Panc1 (cell line): Measurements from ENCODE around the gene CGNL1.

Source experiments
- CTCF ChIP-seq: fragments of 450-650 bp; IDR thresholded peaks from 2 replicates; pipeline ENCODE4 v1.5.1; 2017; ENCODE audit warnings: mild to moderate bottlenecking
- POLR2AphosphoS5 ChIP-seq: IDR thresholded peaks from 2 replicates; pipeline ENCODE4 v1.6.1; 2012; ENCODE audit warnings: mild to moderate bottlenecking, low read depth, low read length, moderate library complexity
- REST ChIP-seq, 2 experiments: IDR thresholded peaks; 2 replicates each; pipeline ENCODE4 v1.6.1; 2011 to 2012; ENCODE audit warnings: low read depth in 2 of 2, control low read depth in 1 of 2, low read length in 1 of 2, mild to moderate bottlenecking in 1 of 2, moderate library complexity in 1 of 2; ENCODE audit not compliant: insufficient read depth in 1 of 2
- SIN3A ChIP-seq: IDR thresholded peaks from 2 replicates; pipeline ENCODE4 v1.6.1; 2012; ENCODE audit warnings: low read depth, mild to moderate bottlenecking, low read length, moderate library complexity, borderline replicate concordance; ENCODE audit not compliant: insufficient read depth
- TCF7L2 ChIP-seq: IDR thresholded peaks from 2 replicates; pipeline ENCODE4 v1.6.1; 2011; ENCODE audit warnings: mild to moderate bottlenecking, low read depth, low read length, inconsistent platforms

DNA sequence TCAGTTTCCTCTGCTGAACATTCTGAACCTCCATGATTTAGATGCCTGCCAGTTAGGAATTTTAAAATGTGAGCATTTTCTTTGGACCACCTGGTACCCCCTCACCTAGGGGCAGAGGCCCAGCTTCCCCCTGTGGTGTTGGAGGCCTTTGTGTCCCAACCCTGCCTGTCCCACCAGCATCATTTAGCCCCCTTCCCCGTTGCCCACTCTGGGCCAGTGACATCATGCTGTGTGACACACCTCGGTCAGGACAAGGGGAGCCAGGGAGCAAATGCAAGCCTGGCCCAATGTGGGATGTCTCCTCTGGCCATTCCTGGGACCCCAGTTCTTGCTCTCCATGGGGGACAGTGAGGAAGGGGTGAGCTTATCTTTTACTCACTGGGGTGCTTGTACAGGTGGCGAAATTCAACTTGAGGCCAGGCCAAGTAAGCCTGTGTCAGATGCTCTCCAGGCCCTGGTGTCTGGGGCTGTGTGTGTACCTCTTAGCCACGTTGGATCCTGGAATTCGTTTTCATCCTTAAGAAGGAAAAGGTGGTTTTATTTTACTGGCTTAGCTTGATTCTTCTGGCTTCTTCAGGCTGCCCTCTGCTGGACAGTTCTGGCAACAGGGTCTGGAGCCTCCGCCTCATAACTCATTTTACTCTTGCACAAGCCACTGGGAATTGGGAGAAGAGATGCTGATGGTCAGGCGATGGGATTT lies 165.7 kb downstream of the CGNL1 start:
- TF ChIP-seq CTCF (peak; percentile 92), POLR2AphosphoS5 (no peak), REST (IDR thresholded peaks at IDR 0.05; ENCODE audit: insufficient read depth in 1 of 2, low read depth in 2 of 2, low read length in 1 of 2) (no peak), TCF7L2 (no peak), SIN3A (no peak)
